Activated effector memory CD4-positive, alpha-beta T cell treated with Interleukin-2 at 50 U/mL for 16 hours (primary cell): ENCODE data around the gene NLRP6.
A peak's percentile ranks its signal among the peaks of the same experiment; 100 is the strongest.

Source experiments
- DNase-seq: peaks from one replicate; pipeline ENCODE4 v3.0.0-alpha.2; 2020

Gene NLRP6

GRCh38 chr11:282630-283360 is 4.6 kb downstream of the NLRP6 start:
- DNase-seq, result no peak

- DNase-seq, result no peak
These were observed 5.3 kb downstream of the NLRP6 start for GRCh38 chr11:283405-284104.

GRCh38 chr11:284105-285020 is 6.2 kb downstream of the NLRP6 start:
- DNase-seq, result no peak

GRCh38 chr11:285021-285893 is 7.0 kb downstream of the NLRP6 start:
- DNase-seq, result no peak

GRCh38 chr11:285894-286220 is 7.7 kb downstream of the NLRP6 start:
- DNase-seq, result no peak

GRCh38 chr11:286977-287820 is 9.0 kb downstream of the NLRP6 start:
- DNase-seq, result peak; percentile 73

GRCh38 chr11:287821-288477 is 9.7 kb downstream of the NLRP6 start:
- DNase-seq, result peak; percentile 64

- peak; percentile 61 for DNase-seq
These were observed 10.5 kb downstream of the NLRP6 start, which contains the start of gene PGGHG for GRCh38 chr11:288478-289397. Gene PGGHG, plus strand, starts transcription at chr11:289126. Its CDS starts 691 bp downstream, at chr11:289817.

- peak; percentile 6 for DNase-seq
These were observed 11.1 kb downstream of the NLRP6 start for GRCh38 chr11:289398-289711.

- no peak for DNase-seq
These were observed 11.8 kb downstream of the NLRP6 start for GRCh38 chr11:289712-290620.

- no peak for DNase-seq
These were observed 12.5 kb downstream of the NLRP6 start for GRCh38 chr11:290621-291231.

GRCh38 chr11:291281-292210 is 13.3 kb downstream of the NLRP6 start:
- no peak for DNase-seq

- no peak for DNase-seq
These were observed 14.3 kb downstream of the NLRP6 start for GRCh38 chr11:292211-293121.

GRCh38 chr11:293271-293851 is 15.2 kb downstream of the NLRP6 start:
- DNase-seq, result no peak

- no peak for DNase-seq
These were observed 15.8 kb downstream of the NLRP6 start for GRCh38 chr11:293852-294661.
